Activated naive CD8-positive, alpha-beta T cell treated with anti-CD3 and anti-CD28 coated beads, Interleukin-2, amount 50 U/mL, for 24 hours (primary cell): ENCODE measurements around the gene MAPK1.
A peak's percentile ranks its signal among the peaks of the same experiment; 100 is the strongest.
"Not testable (repeated sequence)": the region's sequence is repeated elsewhere in the genome, so short reads cannot be mapped to it uniquely, and the experiment has no call there.

Source experiments
- ATAC-seq: fragments of 150-1000 bp; cut with Tn5 transposase; one replicate; pipeline ENCODE4 v1.10.0; 2021
- DNase-seq: peaks from one replicate; pipeline ENCODE4 v3.0.0; 2021
- H3K27ac Mint-ChIP-seq: one replicate; pipeline ENCODE4 v1.8.0; 2021; ENCODE audit warnings: mild to moderate bottlenecking, mixed read lengths
- H3K27me3 Mint-ChIP-seq: one replicate; pipeline ENCODE4 v1.8.0; 2021; ENCODE audit warnings: mixed read lengths
- H3K36me3 Mint-ChIP-seq: one replicate; pipeline ENCODE4 v1.8.0; 2021; ENCODE audit warnings: low read depth, mixed read lengths
- H3K4me1 Mint-ChIP-seq: one replicate; pipeline ENCODE4 v1.8.0; 2021; ENCODE audit warnings: mixed read lengths
- H3K4me3 Mint-ChIP-seq: one replicate; pipeline ENCODE4 v1.8.0; 2021; ENCODE audit warnings: mild to moderate bottlenecking, moderate library complexity, mixed read lengths
- H3K9me3 Mint-ChIP-seq: one replicate; pipeline ENCODE4 v1.8.0; 2021; ENCODE audit warnings: mixed read lengths

Gene MAPK1

DNA sequence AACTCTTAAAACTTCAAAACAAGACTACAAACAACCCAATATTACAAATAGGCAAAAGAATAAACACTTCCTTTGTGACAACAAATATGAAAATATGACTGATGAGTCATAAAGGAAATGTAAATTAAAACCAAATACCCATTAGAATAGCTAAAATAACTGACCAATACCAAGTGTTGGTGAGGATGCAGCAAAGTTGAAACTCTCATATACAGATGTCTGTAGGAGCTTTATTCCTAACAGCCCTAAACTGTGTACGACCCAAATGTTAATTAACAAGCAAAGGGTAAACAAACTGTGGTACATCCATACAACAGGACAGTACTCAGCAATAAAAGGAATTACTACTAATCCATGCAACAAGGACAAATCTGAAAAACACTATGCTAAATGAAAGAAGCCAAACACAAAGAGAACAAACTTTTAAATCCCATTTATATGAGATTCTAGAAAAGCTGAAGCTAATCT lies 43.0 kb downstream of the MAPK1 start:
- DNase-seq (no peak), ATAC-seq (no peak)
- H3K4me3 Mint-ChIP-seq: no peak overlapping the region
- no peaks in the 10 kb centered on the region for H3K27me3 Mint-ChIP-seq
- H3K36me3 Mint-ChIP-seq: no peaks in the 10 kb centered on the region
- no peaks in the 10 kb centered on the region for H3K9me3 Mint-ChIP-seq
- no peak overlapping the region for H3K27ac Mint-ChIP-seq
- peaks cover 67% of the 10 kb centered on the region for H3K4me1 Mint-ChIP-seq

DNA sequence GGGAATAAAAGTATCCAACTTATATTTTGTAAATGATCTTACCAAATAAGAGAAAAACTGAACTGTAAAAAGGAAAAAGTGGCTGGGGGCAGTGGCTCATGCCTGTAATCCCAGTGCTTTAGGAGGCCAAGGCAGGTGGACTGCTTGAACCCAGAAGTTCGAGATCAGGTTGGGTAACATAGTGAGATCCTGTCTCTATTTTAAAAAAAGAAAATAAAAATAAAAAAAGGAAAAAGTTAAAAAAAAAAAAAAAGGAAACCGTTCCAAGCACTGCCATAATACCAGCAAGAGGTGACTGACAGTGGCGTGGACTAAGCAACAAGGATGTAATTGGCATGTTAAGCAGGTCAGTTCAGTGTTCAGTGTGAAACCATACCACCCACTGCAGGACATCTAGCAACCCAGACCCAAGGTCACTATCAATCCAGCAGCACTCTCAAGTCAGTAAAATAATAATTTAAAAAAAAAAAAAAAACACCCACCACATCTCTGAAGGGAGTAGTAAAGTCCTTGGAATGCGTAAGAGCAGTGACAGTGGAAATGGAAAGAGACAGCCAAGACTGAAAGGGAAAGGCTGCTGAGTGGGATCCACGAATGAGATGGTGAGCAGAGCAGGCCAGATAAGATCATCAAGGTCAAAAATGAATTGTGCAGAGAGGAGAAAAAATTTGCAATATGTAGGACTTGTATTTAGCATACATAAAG lies 43.6 kb downstream of the MAPK1 start:
- H3K9me3 Mint-ChIP-seq: no peaks in the 10 kb centered on the region
- H3K27ac Mint-ChIP-seq: peak overlapping the region; percentile 26
- H3K27me3 Mint-ChIP-seq: no peaks in the 10 kb centered on the region
- no peaks in the 10 kb centered on the region for H3K36me3 Mint-ChIP-seq
- peaks cover 68% of the 10 kb centered on the region for H3K4me1 Mint-ChIP-seq
- ATAC-seq: no peak
- no peak overlapping the region for H3K4me3 Mint-ChIP-seq
- DNase-seq: no peak

DNA sequence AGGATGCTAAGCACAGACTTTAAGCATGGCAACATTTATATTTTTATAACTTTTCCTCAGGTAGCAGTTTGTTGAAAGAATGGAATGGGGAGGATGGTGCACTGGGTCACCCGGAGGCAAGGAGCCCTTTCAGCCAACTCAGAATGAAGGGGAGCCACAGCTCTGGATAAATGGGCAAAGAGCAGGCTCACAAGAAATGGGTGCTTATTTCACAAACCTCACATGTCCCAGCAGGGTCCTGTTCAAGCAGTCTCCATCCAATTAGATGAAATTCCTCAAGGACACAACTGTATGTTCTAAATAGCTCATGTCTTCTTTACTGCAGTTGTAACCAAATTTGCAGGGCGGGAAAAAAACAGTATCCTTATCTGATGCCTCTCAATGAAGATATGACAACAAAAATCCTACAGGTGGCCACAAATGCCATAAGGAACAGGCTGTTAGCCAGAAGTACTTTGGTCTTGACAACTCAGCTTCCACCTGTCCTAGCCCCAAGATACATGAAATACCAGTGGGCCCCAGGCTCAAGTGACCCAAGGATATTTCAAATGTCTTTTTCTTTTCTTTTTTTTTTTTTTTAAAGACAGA lies 48.2 kb downstream of the MAPK1 start:
- H3K27ac Mint-ChIP-seq: no peak overlapping the region
- ATAC-seq: no peak
- no peak for DNase-seq
- no peaks in the 10 kb centered on the region for H3K9me3 Mint-ChIP-seq
- no peaks in the 10 kb centered on the region for H3K27me3 Mint-ChIP-seq
- peaks cover 10% of the 10 kb centered on the region for H3K36me3 Mint-ChIP-seq
- peaks cover 74% of the 10 kb centered on the region for H3K4me1 Mint-ChIP-seq
- no peak overlapping the region for H3K4me3 Mint-ChIP-seq

DNA sequence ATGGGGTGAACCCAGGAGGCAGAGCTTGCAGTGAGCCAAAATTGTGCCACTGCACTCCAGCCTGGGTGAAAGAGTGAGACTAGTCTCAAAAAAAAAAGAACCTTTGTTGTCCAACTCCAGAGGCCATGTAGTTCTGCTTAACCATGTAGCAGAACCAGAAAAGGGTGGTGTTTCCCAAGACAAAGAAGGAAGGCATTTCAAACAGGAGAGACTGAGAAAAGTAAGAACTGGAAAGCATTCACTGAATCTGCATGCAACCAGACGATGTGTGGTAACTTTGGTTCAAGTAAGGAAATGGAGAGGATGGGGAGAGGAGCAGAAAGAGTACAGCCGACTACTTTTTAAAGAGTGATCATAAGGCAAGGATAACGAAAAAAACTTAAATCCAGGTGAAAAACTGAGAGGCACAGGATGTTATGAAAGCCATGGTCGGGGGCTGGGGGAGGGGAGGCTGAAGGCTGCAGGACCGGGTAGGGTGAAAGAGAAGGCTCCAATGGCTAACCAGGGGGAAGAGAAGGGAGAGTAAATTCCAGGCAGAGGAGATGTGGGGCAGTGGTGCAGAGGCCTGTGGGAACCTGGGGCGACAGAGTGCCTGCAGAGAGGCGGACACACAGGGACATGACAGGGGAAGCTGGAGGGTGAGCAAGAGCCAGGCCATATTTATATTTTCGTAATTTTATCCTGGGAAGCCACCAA lies 48.8 kb downstream of the MAPK1 start:
- Mint-ChIP-seq H3K36me3 (peaks cover 10% of the 10 kb centered on the region), H3K9me3 (no peaks in the 10 kb centered on the region), H3K27me3 (no peaks in the 10 kb centered on the region), H3K4me1 (peaks cover 74% of the 10 kb centered on the region), H3K27ac (peak overlapping the region; percentile 55), H3K4me3 (no peak overlapping the region)
- DNase-seq (no peak), ATAC-seq (no peak)

DNA sequence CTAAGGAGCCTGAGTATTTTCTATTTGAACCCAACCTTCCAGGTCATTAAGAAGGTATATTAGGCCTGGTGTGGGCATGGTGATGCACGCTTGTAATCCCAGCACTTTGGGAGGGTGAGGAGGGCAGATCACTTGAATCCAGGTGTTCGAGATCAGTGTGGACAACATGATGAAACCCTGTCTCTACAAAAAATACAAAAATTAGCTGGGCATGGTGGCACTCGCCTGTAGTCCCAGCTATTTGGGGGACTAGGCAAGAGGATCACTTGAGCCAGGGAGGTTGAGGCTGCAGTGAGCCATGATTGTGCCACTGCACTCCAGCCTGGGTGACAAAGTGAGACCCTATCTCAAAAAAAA lies 50.0 kb downstream of the MAPK1 start:
- not testable (repeated sequence) for ATAC-seq, H3K9me3 Mint-ChIP-seq, DNase-seq, H3K27me3 Mint-ChIP-seq
- Mint-ChIP-seq H3K4me3 (peak overlapping the region; percentile 67), H3K27ac (peak overlapping the region; percentile 99), H3K4me1 (peaks cover 70% of the 10 kb centered on the region), H3K36me3 (peaks cover 10% of the 10 kb centered on the region)

DNA sequence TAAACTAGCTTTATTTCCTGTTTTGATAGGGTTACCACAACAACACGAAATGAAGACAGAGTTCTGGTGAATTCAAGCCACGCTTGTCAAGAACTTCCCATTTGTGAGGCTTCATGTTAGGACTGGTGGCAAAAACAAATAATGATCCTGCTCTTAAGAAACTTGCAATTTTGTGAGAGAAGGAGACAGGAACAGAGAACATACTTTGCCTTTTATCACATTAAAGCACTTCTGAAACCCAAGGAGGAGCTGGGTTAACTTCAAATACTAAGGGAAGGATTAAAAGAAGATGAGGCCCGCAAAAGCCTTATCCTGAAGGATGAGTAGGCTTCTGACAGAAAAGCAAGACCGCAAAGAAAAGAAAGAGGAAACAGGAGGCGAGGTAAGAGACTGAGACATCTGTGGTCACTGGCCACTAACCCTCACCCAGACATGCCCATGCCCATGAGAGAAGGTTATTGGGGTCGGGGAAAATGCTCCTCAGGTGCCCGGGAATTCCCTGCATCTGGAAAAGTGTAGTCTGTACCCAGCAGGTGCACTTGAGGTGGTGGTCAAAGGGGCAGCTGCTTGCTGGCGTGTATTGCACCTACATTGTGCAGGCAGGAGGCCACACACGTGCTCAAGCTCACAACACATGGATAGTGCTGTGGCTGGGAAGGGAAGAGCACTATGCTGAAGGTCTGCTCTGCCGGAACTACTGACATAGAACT lies 50.5 kb downstream of the MAPK1 start:
- Mint-ChIP-seq H3K27ac (peak overlapping the region; percentile 99), H3K9me3 (no peaks in the 10 kb centered on the region), H3K4me3 (peak overlapping the region; percentile 67), H3K4me1 (peaks cover 70% of the 10 kb centered on the region), H3K36me3 (peaks cover 11% of the 10 kb centered on the region), H3K27me3 (no peaks in the 10 kb centered on the region)
- ATAC-seq (peak; percentile 92), DNase-seq (peak; percentile 12)

DNA sequence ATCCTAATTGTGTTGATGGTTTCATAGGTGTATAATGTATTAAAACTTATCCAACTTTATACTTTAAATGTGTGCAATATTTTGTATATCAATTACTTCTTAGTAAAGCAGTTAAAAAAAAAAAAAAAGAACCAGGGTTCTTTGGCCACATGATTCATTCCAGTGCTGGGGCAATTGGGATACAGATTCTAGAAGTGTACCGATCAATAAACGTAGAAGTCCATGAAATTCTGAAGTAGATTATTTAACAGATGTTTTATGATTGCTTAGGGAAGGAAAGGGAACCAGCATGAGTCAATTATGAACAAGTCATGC lies 51.0 kb downstream of the MAPK1 start:
- Mint-ChIP-seq H3K27ac (peak overlapping the region; percentile 99), H3K4me1 (peaks cover 72% of the 10 kb centered on the region), H3K9me3 (no peaks in the 10 kb centered on the region), H3K4me3 (peak overlapping the region; percentile 67), H3K36me3 (peaks cover 14% of the 10 kb centered on the region), H3K27me3 (no peaks in the 10 kb centered on the region)
- DNase-seq (no peak), ATAC-seq (no peak)

DNA sequence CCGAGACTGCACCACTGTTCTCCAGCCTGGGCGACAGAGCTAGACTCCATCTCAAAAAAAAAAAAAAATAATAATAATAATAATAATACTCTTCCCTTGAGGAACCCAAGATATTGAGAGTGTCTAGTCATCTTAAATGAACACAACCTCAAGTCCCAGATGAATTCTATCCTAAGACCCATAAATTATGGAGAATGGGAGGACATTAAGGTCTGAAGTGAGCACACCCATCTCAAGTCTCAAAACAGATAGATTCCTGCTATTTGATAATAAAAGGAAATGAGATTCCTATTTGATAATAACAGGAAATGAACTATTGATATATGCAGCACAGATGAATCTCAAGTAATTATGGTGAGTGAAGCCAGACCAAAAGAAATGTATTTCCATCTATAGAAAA lies 51.5 kb downstream of the MAPK1 start:
- Mint-ChIP-seq H3K27me3 (no peaks in the 10 kb centered on the region), H3K9me3 (no peaks in the 10 kb centered on the region), H3K4me1 (peaks cover 69% of the 10 kb centered on the region), H3K36me3 (peaks cover 15% of the 10 kb centered on the region), H3K27ac (peak overlapping the region; percentile 99), H3K4me3 (peak overlapping the region; percentile 24)
- no peak for DNase-seq
- ATAC-seq: no peak

DNA sequence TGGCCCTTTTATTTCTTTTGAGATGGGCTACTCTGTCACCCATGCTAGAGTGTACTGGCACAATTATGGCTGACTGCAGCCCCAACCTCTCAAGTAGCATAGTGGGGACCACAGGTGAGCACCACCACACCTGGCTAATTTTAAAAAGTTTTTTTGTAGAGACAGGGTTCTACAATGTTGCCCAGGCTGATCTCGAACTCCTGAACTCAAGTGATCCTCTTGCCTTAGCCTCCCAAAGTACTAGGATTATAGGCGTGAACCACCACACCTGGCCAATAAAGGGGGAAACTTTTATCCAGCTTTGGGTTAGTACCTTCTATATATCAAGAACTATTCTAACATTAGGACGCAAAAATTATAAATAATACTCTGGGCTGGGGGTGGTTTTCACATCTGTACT lies 52.1 kb downstream of the MAPK1 start:
- no peak for ATAC-seq
- no peaks in the 10 kb centered on the region for H3K27me3 Mint-ChIP-seq
- no peaks in the 10 kb centered on the region for H3K9me3 Mint-ChIP-seq
- H3K27ac Mint-ChIP-seq: no peak overlapping the region
- peaks cover 16% of the 10 kb centered on the region for H3K36me3 Mint-ChIP-seq
- no peak overlapping the region for H3K4me3 Mint-ChIP-seq
- no peak for DNase-seq
- peaks cover 67% of the 10 kb centered on the region for H3K4me1 Mint-ChIP-seq

DNA sequence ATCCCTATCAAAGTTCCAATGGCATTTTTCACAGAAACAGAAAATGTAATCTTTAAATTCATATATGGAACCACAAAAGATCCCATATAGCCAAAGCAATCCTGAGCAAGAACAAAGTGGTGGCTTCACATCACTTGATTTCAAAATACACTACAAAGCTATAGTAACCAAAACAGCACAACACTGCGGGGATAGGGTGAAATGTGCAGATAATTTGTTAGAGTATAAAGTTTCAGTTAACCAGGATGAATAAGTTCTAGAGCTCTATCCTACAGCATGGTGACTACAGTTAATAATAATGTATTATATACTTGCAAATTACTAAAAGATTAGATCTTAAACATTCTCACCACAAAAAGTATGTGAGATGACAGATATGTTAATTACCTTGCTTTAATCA lies 55.5 kb downstream of the MAPK1 start:
- ATAC-seq (no peak), DNase-seq (no peak)
- H3K36me3 Mint-ChIP-seq: peaks cover 15% of the 10 kb centered on the region
- H3K27me3 Mint-ChIP-seq: no peaks in the 10 kb centered on the region
- H3K4me3 Mint-ChIP-seq: no peak overlapping the region
- no peak overlapping the region for H3K27ac Mint-ChIP-seq
- no peaks in the 10 kb centered on the region for H3K9me3 Mint-ChIP-seq
- H3K4me1 Mint-ChIP-seq: peaks cover 45% of the 10 kb centered on the region

DNA sequence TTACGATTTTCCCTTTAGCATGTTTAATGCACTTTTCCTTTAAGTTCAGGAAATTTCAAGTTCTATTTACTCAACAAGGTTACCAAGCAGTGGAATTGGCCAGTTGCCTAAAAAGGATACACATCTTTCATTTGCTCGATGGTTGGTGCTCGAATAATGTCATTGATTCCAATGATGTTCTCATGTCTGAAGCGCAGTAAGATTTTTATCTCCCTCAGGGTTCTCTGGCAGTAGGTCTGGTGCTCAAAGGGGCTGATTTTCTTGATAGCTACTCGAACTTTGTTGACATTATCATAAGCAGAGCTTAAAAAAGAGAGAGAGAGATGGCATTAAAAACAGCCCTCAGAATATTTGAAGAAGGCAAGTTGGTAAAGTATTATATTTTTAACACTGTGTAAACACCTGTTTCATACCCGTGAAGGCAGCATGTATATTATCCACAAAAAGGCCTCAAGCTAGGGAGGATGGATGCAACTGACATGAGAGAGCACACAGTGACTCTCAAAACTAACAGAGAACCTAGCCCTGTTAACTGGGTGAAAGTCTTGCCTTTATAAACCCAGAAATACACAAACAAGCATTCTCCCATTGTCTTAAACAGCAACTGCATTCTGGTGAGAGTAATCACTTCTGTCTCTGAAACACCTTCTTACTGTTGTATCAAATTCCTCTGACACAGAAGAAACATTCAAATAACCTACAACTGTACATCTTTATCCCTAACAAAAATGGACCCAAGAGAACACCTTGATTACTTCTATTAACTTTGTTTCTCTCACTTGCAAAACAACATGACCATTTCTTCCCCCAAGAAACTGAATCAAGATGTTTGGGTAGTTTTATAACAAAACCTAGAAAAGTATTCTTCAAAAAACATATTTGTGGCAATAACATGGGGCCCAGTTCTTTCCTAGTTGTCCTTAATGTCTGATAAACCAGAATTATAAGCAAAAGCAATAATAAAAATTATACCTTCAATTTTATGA lies 59.6 kb downstream of the MAPK1 start:
- H3K27ac Mint-ChIP-seq: peak overlapping the region; percentile 53
- no peak for ATAC-seq

DNA sequence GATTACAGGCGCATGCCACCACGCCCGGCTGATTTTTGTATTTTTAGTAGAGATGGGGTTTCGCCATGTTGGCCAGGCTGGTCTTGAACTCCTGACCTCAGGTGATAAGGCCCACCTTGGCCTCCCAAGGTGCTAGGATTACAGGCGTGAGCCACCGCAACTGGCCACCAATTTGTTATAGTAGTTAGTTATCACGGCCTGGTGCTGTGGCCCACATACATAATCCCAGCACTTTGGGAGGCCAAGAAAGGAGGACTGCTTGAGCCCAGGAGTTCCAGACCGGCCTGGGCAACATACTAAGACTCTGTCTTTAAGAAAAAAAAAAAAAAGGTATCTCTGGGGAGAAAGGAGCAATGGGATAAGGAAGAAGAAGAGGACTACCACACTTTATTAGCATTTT lies 62.1 kb downstream of the MAPK1 start:
- not testable (repeated sequence) for H3K27ac Mint-ChIP-seq
- peaks cover 45% of the 10 kb centered on the region for H3K36me3 Mint-ChIP-seq

More for the DNA sequence above, 59.6 kb downstream of the MAPK1 start:
- no peak for DNase-seq
- Mint-ChIP-seq H3K27me3 (no peaks in the 10 kb centered on the region), H3K36me3 (peaks cover 33% of the 10 kb centered on the region), H3K4me1 (peaks cover 15% of the 10 kb centered on the region), H3K9me3 (no peaks in the 10 kb centered on the region), H3K4me3 (no peak overlapping the region)

DNA sequence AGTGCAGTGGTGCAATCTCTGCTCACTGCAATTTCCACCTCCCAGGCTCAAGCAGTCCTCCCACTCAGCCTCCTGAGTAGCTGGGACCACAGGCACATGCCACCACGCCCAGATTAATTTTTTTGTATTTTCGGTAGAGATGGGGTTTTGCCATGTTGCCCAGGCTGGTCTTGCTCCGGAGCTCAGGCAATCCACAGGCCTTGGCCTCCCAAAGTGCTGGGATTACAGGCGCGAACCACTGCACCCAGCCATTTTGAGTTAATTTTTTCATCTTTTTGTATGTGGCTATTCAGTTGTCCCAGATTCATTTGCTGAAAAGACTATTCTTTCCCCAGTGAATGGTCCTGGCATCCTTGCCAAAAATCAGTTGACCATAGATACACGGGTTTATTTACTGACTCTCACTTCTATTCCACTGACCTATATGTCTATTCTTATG lies 63.6 kb downstream of the MAPK1 start:
- DNase-seq: no peak
- Mint-ChIP-seq H3K4me1 (peaks cover 4% of the 10 kb centered on the region), H3K4me3 (no peak overlapping the region), H3K36me3 (peaks cover 51% of the 10 kb centered on the region), H3K27ac (no peak overlapping the region), H3K27me3 (no peaks in the 10 kb centered on the region), H3K9me3 (no peaks in the 10 kb centered on the region)
- no peak for ATAC-seq

More for the DNA sequence above, 62.1 kb downstream of the MAPK1 start:
- not testable (repeated sequence) for DNase-seq, H3K27me3 Mint-ChIP-seq, H3K4me3 Mint-ChIP-seq, H3K9me3 Mint-ChIP-seq, H3K4me1 Mint-ChIP-seq, ATAC-seq

DNA sequence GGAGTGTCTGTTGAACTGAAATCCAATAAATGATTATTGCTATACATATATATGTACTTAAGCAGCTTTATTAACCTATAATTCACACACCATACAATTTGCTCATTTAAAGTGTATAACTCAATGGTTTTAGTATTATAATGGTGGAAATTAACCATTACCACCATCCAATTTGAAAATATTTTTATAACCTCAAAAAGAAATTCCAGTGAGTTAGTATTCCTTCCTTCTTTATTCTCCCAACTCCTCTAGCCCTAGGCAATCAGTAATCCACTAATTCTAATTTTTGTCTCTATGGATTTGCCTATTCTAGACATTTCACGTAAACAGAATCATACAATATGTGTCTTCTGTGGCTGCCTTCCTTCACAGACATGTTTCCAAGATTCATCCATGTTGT lies 64.8 kb downstream of the MAPK1 start:
- no peaks in the 10 kb centered on the region for H3K4me1 Mint-ChIP-seq
- peaks cover 54% of the 10 kb centered on the region for H3K36me3 Mint-ChIP-seq
- ATAC-seq (no peak), DNase-seq (no peak)
- H3K27me3 Mint-ChIP-seq: no peaks in the 10 kb centered on the region
- no peak overlapping the region for H3K27ac Mint-ChIP-seq
- no peak overlapping the region for H3K4me3 Mint-ChIP-seq
- H3K9me3 Mint-ChIP-seq: no peaks in the 10 kb centered on the region
